Measurements from ENCODE around the gene FEM1B. TPM values are rescaled to one million over a fixed set of nuclear protein-coding genes. Genes with fewer than 3 reads are reported as not detected.

FEM1B gene
- total RNA-seq, 2 experiments from 2014 or later = 35.5 to 37.3 TPM

GRCh38 chr15:68261241-68261640 is 16.3 kb upstream of the FEM1B start:
- Histone ChIP-seq H3K36me3 (ENCODE audit: insufficient read depth, low read length) (no peaks in the 10 kb centered on the region), H3K9me2 (ENCODE audit: insufficient read depth, low read length) (no peaks in the 10 kb centered on the region), H3K79me2 (ENCODE audit: insufficient read depth, low read depth, low read length) (no peaks in the 10 kb centered on the region), H3K4me2 (ENCODE audit: low read length) (no peak overlapping the region), H2AFZ (ENCODE audit: low read length) (no peak overlapping the region), H3K27ac (ENCODE audit: low read depth, low read length, poor library complexity, severe bottlenecking) (no peak overlapping the region), H3K4me1 (ENCODE audit: insufficient read depth, low read length, poor library complexity, severe bottlenecking) (peaks cover 8% of the 10 kb centered on the region), H3K9me3 (ENCODE audit: low read length) (no peaks in the 10 kb centered on the region), H3K4me3 (ENCODE audit: low read depth, low read length, poor library complexity, severe bottlenecking) (no peak overlapping the region), H4K20me1 (ENCODE audit: insufficient read depth, low read length) (no peaks in the 10 kb centered on the region)
- POLR2A ChIA-PET = interaction anchor here (0.7 to 1.4 kb wide), 2 partner anchors 35 to 37 kb away, joined by 3 read pairs; no protein-coding TSS in a partner anchor
- CTCF ChIA-PET (ENCODE audit: unreplicated experiment) = no interaction called here
- TF ChIP-seq CTCF (conservative IDR thresholded peaks at IDR 0.05; ENCODE audit: low read length) (no peak), EZH2phosphoT487 (IDR thresholded peaks at IDR 0.05; ENCODE audit: borderline replicate concordance, low read depth, low read length) (no peak)
- no TSS peak for BruUV-seq (replicated peaks)
- intact Hi-C loops (cut with micrococcal nuclease; ENCODE audit: unreplicated experiment) = no loop called here
- no peak for DNase-seq (ENCODE audit: low spot score)

DNA sequence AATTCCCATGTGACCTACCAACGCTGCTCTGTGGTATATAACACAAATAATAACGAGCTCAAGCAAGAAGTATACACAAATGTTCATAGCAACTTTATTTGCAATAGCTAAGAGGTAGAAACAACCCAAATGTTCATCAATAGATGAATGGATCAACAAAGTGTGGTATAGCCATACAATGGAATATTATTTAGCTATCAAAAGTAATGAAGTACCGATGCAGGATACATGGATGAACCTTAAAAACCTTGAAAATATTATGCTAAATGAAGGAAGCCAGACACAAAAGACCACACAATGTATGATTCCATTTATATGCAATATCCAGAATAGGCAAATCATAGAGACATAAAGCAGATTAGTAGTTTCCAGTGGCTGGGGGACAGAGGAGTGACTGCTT is 15.6 kb upstream of the FEM1B start:
- Histone ChIP-seq H3K9me2 (ENCODE audit: insufficient read depth, low read length) (no peaks in the 10 kb centered on the region), H3K4me3 (ENCODE audit: low read depth, low read length, poor library complexity, severe bottlenecking) (no peak overlapping the region), H3K4me1 (ENCODE audit: insufficient read depth, low read length, poor library complexity, severe bottlenecking) (peaks cover 5% of the 10 kb centered on the region), H3K4me2 (ENCODE audit: low read length) (no peak overlapping the region), H3K36me3 (ENCODE audit: insufficient read depth, low read length) (no peaks in the 10 kb centered on the region), H4K20me1 (ENCODE audit: insufficient read depth, low read length) (no peaks in the 10 kb centered on the region), H3K27ac (ENCODE audit: low read depth, low read length, poor library complexity, severe bottlenecking) (no peak overlapping the region), H3K79me2 (ENCODE audit: insufficient read depth, low read depth, low read length) (no peaks in the 10 kb centered on the region), H3K9me3 (ENCODE audit: low read length) (no peaks in the 10 kb centered on the region), H2AFZ (ENCODE audit: low read length) (no peak overlapping the region)
- TF ChIP-seq EZH2phosphoT487 (IDR thresholded peaks at IDR 0.05; ENCODE audit: borderline replicate concordance, low read depth, low read length) (no peak), CTCF (conservative IDR thresholded peaks at IDR 0.05; ENCODE audit: low read length) (no peak)
- intact Hi-C loops (cut with micrococcal nuclease; ENCODE audit: unreplicated experiment) = no loop called here
- ChIA-PET CTCF (ENCODE audit: unreplicated experiment) (no interaction called here), POLR2A (interaction anchor here (0.6 to 1.4 kb wide), 3 partner anchors 35 to 409 kb away, joined by 3 to 6 read pairs (median 3); no protein-coding TSS in a partner anchor)
- DNase-seq (ENCODE audit: low spot score) = no peak
- BruUV-seq (replicated peaks) = no TSS peak

- ChIA-PET POLR2A (interaction anchor here (0.6 to 1.4 kb wide), 2 partner anchors 34 to 410 kb away, joined by 3 to 6 read pairs; no protein-coding TSS in a partner anchor), CTCF (ENCODE audit: unreplicated experiment) (no interaction called here)
- H3K79me2 ChIP-seq (ENCODE audit: insufficient read depth, low read depth, low read length) = no peaks in the 10 kb centered on the region
- no TSS peak for BruUV-seq (replicated peaks)
- DNase-seq (ENCODE audit: low spot score) = no peak
- intact Hi-C loops (cut with micrococcal nuclease; ENCODE audit: unreplicated experiment) = no loop called here
- H3K4me1 ChIP-seq (ENCODE audit: insufficient read depth, low read length, poor library complexity, severe bottlenecking) = no peaks in the 10 kb centered on the region
- no peak overlapping the region for H3K4me3 ChIP-seq (ENCODE audit: low read depth, low read length, poor library complexity, severe bottlenecking)
- no peaks in the 10 kb centered on the region for H3K9me2 ChIP-seq (ENCODE audit: insufficient read depth, low read length)
- H3K36me3 ChIP-seq (ENCODE audit: insufficient read depth, low read length) = no peaks in the 10 kb centered on the region
- no peak overlapping the region for H3K4me2 ChIP-seq (ENCODE audit: low read length)
- no peaks in the 10 kb centered on the region for H4K20me1 ChIP-seq (ENCODE audit: insufficient read depth, low read length)
- no peaks in the 10 kb centered on the region for H3K9me3 ChIP-seq (ENCODE audit: low read length)
- H2AFZ ChIP-seq (ENCODE audit: low read length) = no peak overlapping the region
- TF ChIP-seq EZH2phosphoT487 (IDR thresholded peaks at IDR 0.05; ENCODE audit: borderline replicate concordance, low read depth, low read length) = no peak
- TF ChIP-seq CTCF (conservative IDR thresholded peaks at IDR 0.05; ENCODE audit: low read length) = no peak
- H3K27ac ChIP-seq (ENCODE audit: low read depth, low read length, poor library complexity, severe bottlenecking) = no peak overlapping the region
Observed at GRCh38 chr15:68262514-68263356, 14.8 kb upstream of the FEM1B start.

All from OCI-LY7 (cell line).